ENCODE data around the gene REST. TPM values are rescaled to one million over a fixed set of nuclear protein-coding genes. Genes with fewer than 3 reads are reported as not detected.

REST gene
- total RNA-seq, 8 experiments from 2014 or later: 7.1 to 45.6 (median 19.0) TPM

DNA sequence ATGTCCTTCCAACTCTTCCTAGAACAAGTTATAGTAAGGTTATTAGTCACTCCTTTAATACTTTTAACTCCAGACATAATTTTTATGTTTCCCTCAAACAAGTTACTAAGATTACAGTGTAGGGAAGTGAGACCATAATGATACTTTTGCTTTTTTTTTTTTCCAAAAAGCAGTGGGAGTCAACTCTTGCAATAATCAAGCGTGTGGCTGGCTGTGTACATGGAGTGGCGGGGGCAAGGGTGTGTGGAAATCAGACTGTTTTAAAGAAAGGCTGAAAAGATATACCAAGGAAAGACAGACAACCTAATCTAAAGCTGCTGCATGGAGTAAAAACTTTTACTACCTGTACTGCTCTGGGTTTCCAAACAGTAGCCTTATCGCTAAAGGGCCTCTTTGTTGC, 65.6 kb downstream of the REST start:
- no peak overlapping the region for H3K27ac ChIP-seq
- no peak for ATAC-seq (replicated peaks in 6 of 8)
- in situ Hi-C loops (cut with MboI; ENCODE audit: low pct_unique_long_range_greater_than_20kb in 2 of 9, low sequenced_read_pairs in 9 of 9, unreplicated experiment in 9 of 9): no loop called here
- peaks cover 5 to 7% of the 10 kb centered on the region in 2 donors for H3K4me1 ChIP-seq (replicated peaks in 1 of 2)
- WGBS, 10 experiments: 92 to 100% (median 100%) methylated on average over 1 to 3 of the region's 3 CpGs
- H3K4me3 ChIP-seq: no peak overlapping the region

DNA sequence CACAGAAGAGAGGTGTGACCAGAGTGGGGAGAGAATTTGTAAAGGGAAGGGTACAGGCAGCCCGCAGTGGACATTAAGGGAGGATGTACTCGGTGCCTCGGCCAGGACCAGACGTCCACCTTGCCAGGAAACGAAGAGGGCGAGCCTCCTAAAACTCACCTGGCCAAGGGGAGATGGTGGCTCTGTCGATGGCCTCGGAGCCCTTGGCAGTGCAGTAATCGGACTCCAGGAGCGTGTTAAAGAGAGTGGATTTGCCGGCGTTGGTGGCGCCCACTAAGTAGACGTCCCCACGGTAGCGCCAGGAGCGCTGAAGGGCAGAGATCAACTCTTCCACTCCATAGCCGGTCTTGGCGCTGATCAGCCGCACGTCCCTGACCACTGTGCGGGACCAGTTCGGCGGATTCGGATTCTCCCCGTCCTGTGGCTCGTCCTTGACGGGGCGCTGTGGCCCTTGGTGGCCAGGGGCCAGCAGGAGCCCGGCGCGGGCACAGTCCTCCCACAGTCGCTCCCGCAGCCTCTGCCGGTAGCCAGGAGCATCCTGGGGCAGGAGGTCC, 68.7 kb downstream of the REST start:
- in situ Hi-C loops (cut with MboI; ENCODE audit: low pct_unique_long_range_greater_than_20kb in 2 of 9, low sequenced_read_pairs in 9 of 9, unreplicated experiment in 9 of 9): no loop called here
- H3K27ac ChIP-seq: no peak overlapping the region
- WGBS, 10 experiments: 0 to 4% (median 0%) methylated on average over 2 to 11 of the region's 35 CpGs; no CpG with 5 or more reads in 5 of the 10 experiments
- ATAC-seq (replicated peaks in 6 of 8): peak in 7 of 8 experiments; percentile 1 to 4 (median 2)
- H3K4me1 ChIP-seq (replicated peaks in 1 of 2): peaks cover 8 to 21% of the 10 kb centered on the region in 2 donors
- peak overlapping the region; percentile 60 to 98 (median 81) for H3K4me3 ChIP-seq

DNA sequence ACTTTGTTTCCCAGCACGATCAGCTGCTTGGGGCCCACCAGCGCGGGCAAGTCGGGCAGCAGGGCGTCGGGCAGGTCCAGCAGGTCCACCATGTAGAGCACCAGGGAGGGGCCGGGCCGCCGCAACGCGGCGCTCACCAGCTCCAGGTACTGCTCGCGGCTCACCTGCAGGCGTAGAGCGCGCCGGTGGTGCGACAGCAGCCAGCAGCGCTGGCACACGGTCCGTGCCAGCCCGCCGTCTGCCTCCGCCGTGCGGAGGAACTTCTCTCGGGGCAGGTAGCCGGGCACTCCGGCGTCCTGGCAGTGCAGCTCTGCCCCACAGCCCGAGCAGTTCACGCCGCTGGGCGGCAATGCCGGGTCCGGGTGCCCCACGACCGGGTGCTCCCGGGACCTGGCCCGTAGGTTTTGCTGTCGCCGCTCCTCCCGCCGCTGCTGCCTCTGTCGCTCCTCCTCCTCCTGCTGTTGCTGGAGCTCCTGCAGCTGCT, 69.2 kb downstream of the REST start:
- 0 to 3% (median 0%) methylated on average over 1 to 19 of the region's 46 CpGs; no CpG with 5 or more reads in 5 of the 10 experiments for whole genome bisulfite sequencing, 10 experiments
- ATAC-seq (replicated peaks in 6 of 8): peak; percentile 11 to 48 (median 38)
- in situ Hi-C loops (cut with MboI; ENCODE audit: low pct_unique_long_range_greater_than_20kb in 2 of 9, low sequenced_read_pairs in 9 of 9, unreplicated experiment in 9 of 9): no loop called here
- H3K4me3 ChIP-seq: peak overlapping the region; percentile 60 to 98 (median 81)
- peak overlapping the region; percentile 16 to 36 for H3K27ac ChIP-seq
- peaks cover 8 to 26% of the 10 kb centered on the region in 2 donors for H3K4me1 ChIP-seq (replicated peaks in 1 of 2)

DNA sequence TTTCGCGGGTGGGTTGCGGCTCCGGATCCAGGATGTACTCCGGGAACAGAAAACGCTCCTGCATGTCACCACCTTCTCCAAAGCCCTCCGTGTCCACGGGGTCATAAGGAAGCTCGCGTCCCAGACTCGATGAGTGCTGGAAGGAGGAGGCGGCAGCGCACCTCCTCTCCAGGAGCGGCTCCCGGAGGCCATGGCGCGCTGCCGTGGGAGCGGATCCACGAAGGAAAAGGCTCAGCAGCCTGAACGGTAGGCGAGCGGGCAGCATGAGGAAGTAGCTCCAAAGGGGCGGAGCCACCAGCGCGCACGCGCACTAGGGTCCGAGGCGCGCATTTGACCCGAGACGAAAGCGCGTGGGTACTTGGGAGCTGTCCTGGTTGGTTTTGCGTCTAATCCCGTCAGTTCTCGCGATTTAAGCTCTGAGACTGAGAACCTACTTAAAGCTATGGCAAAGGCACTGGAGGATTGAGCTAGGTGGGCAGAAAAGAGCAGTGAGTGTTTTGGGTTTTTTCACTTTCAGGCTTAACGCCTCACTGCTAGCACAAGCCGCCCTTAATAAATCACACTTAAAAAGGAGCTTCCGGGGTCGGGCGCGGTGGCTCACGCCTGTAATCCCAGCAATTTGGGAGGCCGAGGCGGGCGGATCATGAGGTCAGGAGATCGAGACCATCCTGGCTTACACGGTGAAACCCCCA, 69.8 kb downstream of the REST start, which contains the start of gene NOA1:
Gene NOA1 (minus strand): TSS at position 286 of the 692 bp plus-strand sequence. CDS start 21 bp downstream, at position 265.
- peak; percentile 67 to 88 (median 84) for ATAC-seq (replicated peaks in 6 of 8)
- in situ Hi-C loops (cut with MboI; ENCODE audit: low pct_unique_long_range_greater_than_20kb in 2 of 9, low sequenced_read_pairs in 9 of 9, unreplicated experiment in 9 of 9): no loop called here
- 0 to 2% (median 0%) methylated on average over 1 to 25 of the region's 51 CpGs; no CpG with 5 or more reads in 2 of the 10 experiments for WGBS, 10 experiments
- Histone ChIP-seq H3K27ac (peak within 1 kb of the TSS; percentile 72 to 83), H3K4me1 (replicated peaks in 1 of 2) (peaks cover 8 to 28% of the 10 kb centered on the region in 2 donors), H3K4me3 (peak within 1 kb of the TSS; percentile 60 to 98 (median 81))

DNA sequence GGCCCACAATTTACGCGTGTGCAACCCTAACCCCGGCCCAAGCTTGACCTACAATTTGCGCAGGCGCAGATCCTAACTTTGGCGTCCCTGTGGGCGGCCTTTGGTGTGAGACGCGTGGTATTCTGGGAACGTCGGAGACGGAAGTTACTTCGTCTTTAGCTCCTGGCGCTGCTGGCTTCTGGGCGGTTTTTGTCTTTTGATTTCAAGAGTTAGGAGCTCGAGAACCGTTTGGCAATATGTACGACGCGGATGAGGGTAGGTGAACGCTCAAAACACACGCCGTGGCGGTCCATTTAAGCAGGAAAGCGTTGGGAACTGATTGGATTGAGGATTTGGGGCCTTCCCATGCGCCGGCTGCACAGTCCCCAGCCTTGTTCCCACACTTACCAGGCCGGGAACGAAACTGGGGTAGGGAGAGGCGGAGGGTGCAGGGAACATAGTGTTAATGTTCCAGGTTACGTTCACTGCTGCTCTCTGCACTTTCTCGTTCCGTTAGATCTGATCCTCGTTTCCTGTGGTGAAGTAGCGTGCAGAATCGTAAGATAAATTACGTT, 71.1 kb downstream of the REST start, which contains the start of gene POLR2B:
Gene POLR2B (plus strand): TSS at position 147 of the 554 bp plus-strand sequence. CDS start 90 bp downstream, at position 237.
- in situ Hi-C loops (cut with MboI; ENCODE audit: low pct_unique_long_range_greater_than_20kb in 2 of 9, low sequenced_read_pairs in 9 of 9, unreplicated experiment in 9 of 9): no loop called here
- peaks cover 8 to 28% of the 10 kb centered on the region in 2 donors for H3K4me1 ChIP-seq (replicated peaks in 1 of 2)
- WGBS, 10 experiments: 0 to 3% (median 0%) methylated on average over 2 to 25 of the region's 37 CpGs; no CpG with 5 or more reads in 1 of the 10 experiments
- peak within 1 kb of the TSS; percentile 60 to 98 (median 81) for H3K4me3 ChIP-seq
- peak within 1 kb of the TSS; percentile 72 to 83 for H3K27ac ChIP-seq
- peak; percentile 44 to 64 (median 57) for ATAC-seq (replicated peaks in 6 of 8)

- Histone ChIP-seq H3K4me3 (peak overlapping the region; percentile 60 to 98 (median 81)), H3K4me1 (replicated peaks in 1 of 2) (peaks cover 11 to 28% of the 10 kb centered on the region in 2 donors), H3K27ac (peak overlapping the region in 1 of 2 donors; percentile 24)
- 4 to 69% (median 10%) methylated on average over 2 to 15 of the region's 21 CpGs; no CpG with 5 or more reads in 1 of the 10 experiments for WGBS, 10 experiments
- in situ Hi-C loops (cut with MboI; ENCODE audit: low pct_unique_long_range_greater_than_20kb in 2 of 9, low sequenced_read_pairs in 9 of 9, unreplicated experiment in 9 of 9): no loop called here
- peak in 1 of 8 experiments; percentile 1 for ATAC-seq (replicated peaks in 6 of 8)
These were observed 71.8 kb downstream of the REST start for GRCh38 chr4:56979421-56980072.

GRCh38 chr4:56981795-56982201, 74.1 kb downstream of the REST start:
- 57 to 93% (median 85%) methylated on average over 3 to 4 of the region's 4 CpGs for WGBS, 10 experiments
- in situ Hi-C loops (cut with MboI; ENCODE audit: low pct_unique_long_range_greater_than_20kb in 2 of 9, low sequenced_read_pairs in 9 of 9, unreplicated experiment in 9 of 9): no loop called here
- Histone ChIP-seq H3K4me3 (no peak overlapping the region), H3K27ac (no peak overlapping the region), H3K4me1 (replicated peaks in 1 of 2) (peaks cover 8 to 21% of the 10 kb centered on the region in 2 donors)
- no peak for ATAC-seq (replicated peaks in 6 of 8)

- peaks cover 5 to 18% of the 10 kb centered on the region in 2 donors for H3K4me1 ChIP-seq (replicated peaks in 1 of 2)
- no peak overlapping the region for H3K4me3 ChIP-seq
- WGBS, 10 experiments: 88 to 100% (median 89%) methylated on average over 1 of the region's 1 CpG; no CpG with 5 or more reads in 4 of the 10 experiments
- H3K27ac ChIP-seq: no peak overlapping the region
- no peak for ATAC-seq (replicated peaks in 6 of 8)
- in situ Hi-C loops (cut with MboI; ENCODE audit: low pct_unique_long_range_greater_than_20kb in 2 of 9, low sequenced_read_pairs in 9 of 9, unreplicated experiment in 9 of 9): no loop called here
These were observed 78.5 kb downstream of the REST start for GRCh38 chr4:56986192-56986591.

DNA sequence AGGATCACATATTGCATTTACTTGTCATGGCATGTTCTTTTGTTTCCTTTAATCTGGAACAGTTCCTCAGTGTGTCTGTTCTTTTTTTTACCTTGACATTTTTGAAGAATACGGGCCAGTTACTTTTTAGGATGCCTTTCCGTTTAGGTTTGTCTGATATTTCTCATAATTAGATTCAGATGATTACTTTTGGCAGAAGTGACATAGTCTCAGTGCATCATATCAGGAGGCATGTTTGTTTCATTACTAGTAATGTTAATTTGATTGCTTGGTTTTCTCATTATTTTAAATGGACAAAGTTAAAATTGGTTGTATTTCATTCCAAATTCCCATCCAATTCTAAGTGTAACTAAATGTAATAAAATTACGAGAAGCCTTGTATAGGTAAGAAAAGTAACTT, 79.3 kb downstream of the REST start:
- in situ Hi-C loops (cut with MboI; ENCODE audit: low pct_unique_long_range_greater_than_20kb in 2 of 9, low sequenced_read_pairs in 9 of 9, unreplicated experiment in 9 of 9): no loop called here
- Histone ChIP-seq H3K4me1 (replicated peaks in 1 of 2) (peaks cover 5 to 12% of the 10 kb centered on the region in 2 donors), H3K27ac (no peak overlapping the region), H3K4me3 (no peak overlapping the region)
- WGBS, 10 experiments: 37 to 100% (median 98%) methylated on average over 1 to 3 of the region's 3 CpGs
- ATAC-seq (replicated peaks in 6 of 8): no peak

DNA sequence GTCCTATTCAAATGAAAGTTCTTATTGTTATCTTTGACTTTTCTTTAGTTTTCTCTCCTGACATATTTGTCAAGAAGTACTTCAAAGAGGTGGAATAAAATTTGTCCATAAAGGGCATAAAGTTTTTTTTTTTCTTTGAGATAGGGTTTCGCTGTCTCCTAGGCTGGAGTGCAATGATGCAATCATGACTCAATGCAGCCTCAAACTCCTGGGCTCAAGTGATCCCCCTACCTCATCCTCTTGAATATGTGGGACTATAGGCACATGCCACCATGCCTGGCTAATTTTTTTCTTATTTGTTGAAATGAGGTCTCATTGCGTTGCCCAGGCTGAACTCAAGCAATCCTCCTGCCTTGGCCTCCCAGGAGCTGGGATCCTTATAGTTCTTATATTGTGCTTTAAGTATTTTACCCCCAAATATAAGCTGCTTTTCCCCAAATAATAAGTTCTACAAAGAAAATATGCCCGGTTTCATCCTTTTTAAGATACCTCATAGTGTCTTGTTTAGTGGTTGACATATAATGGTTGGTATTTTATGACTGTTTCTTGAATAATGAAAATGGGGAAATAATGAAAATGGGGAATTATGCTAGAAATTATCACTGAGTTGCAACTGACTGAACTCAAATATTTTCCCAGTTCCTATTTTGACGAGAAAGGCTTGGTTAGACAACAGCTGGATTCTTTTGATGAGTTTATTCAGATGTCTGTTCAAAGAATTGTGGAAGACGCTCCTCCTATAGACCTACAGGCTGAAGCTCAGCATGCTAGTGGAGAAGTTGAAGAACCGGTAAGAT, 82.6 kb downstream of the REST start:
- in situ Hi-C loops (cut with MboI; ENCODE audit: low pct_unique_long_range_greater_than_20kb in 2 of 9, low sequenced_read_pairs in 9 of 9, unreplicated experiment in 9 of 9): no loop called here

DNA sequence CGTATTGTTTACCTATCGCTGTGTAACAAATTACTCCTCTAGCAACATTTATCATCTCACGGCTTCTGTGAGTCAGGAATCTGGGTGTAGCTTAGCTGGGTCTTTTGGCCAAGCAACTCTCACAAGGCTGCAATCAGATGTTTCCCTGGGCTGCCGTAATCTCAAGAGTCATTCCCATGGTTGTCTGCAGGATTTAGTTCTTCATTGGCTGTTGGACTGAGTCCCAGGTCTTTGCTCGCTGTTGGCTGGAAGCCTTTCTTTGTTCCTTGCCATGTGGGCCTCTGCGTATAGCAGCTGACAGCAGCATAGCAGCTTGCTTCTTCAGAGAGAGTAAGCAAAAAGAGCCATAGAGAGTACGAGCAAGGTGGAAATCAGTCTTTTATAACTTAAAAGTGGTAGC, 87.8 kb downstream of the REST start:
- H3K27ac ChIP-seq: no peak overlapping the region
- 16 to 96% (median 93%) methylated on average over 2 to 7 of the region's 7 CpGs; no CpG with 5 or more reads in 1 of the 10 experiments for WGBS, 10 experiments
- ATAC-seq (replicated peaks in 6 of 8): peak in 5 of 8 experiments; percentile 42 to 98 (median 73)
- H3K4me3 ChIP-seq: no peak overlapping the region
- H3K4me1 ChIP-seq (replicated peaks in 1 of 2): no peaks in the 10 kb centered on the region
- in situ Hi-C loops (cut with MboI; ENCODE audit: low pct_unique_long_range_greater_than_20kb in 2 of 9, low sequenced_read_pairs in 9 of 9, unreplicated experiment in 9 of 9): no loop called here

More for the DNA sequence above, 82.6 kb downstream of the REST start:
- H3K4me1 ChIP-seq (replicated peaks in 1 of 2): peaks cover 0 to 10% of the 10 kb centered on the region in 2 donors
- no peak overlapping the region for H3K4me3 ChIP-seq
- peak in 4 of 8 experiments; percentile 54 to 92 (median 67) for ATAC-seq (replicated peaks in 6 of 8)
- H3K27ac ChIP-seq: no peak overlapping the region
- 86 to 100% (median 94%) methylated on average over 1 to 6 of the region's 6 CpGs for WGBS, 10 experiments

- no peak overlapping the region for H3K4me3 ChIP-seq
- ATAC-seq (replicated peaks in 6 of 8): no peak
- WGBS, 10 experiments: 67 to 100% (median 100%) methylated on average over 1 of the region's 1 CpG
- H3K27ac ChIP-seq: no peak overlapping the region
- no peaks in the 10 kb centered on the region for H3K4me1 ChIP-seq (replicated peaks in 1 of 2)
- in situ Hi-C loops (cut with MboI; ENCODE audit: low pct_unique_long_range_greater_than_20kb in 2 of 9, low sequenced_read_pairs in 9 of 9, unreplicated experiment in 9 of 9): loop anchor here in 1 of 9 experiments (25.0 kb wide), 1 partner anchor 512 kb away; no protein-coding TSS in a partner anchor
These were observed 92.1 kb downstream of the REST start for GRCh38 chr4:56999751-57000150.

Measured in motor neuron (in vitro differentiated cells).